DMS53 treated with DMSO at 0.1 percent for 48 hours (cell line): Measurements from ENCODE around the gene RPS29.
"Not testable (repeated sequence)": the region's sequence is repeated elsewhere in the genome, so short reads cannot be mapped to it uniquely, and the experiment has no call there.

Source experiments
- DNase-seq: peaks from one replicate; lab custom pipeline; 2025; ENCODE audit not compliant: unreplicated experiment; lab: John Stamatoyannopoulos, UW

Gene RPS29

GRCh38 chr14:49598485-49599300, 12.5 kb upstream of the RPS29 start, which contains the start of gene LRR1:
Gene LRR1 (plus strand): TSS chr14:49598940. CDS start chr14:49599021, 81 bp downstream.
- peak; percentile 79 for DNase-seq

GRCh38 chr14:49598189-49598484, 12.0 kb upstream of the RPS29 start:
- no peak for DNase-seq

GRCh38 chr14:49594347-49595091, 8.3 kb upstream of the RPS29 start:
- DNase-seq, result no peak

- no peak for DNase-seq
These were observed 6.8 kb upstream of the RPS29 start for GRCh38 chr14:49593016-49593415.

- DNase-seq, result no peak
These were observed 3.2 kb upstream of the RPS29 start for GRCh38 chr14:49589387-49589786.

GRCh38 chr14:49586673-49587460, 687 bp upstream of the RPS29 start:
- DNase-seq, result peak; percentile 52

GRCh38 chr14:49584981-49585640, 1.1 kb downstream of the RPS29 start:
- DNase-seq, result not testable (repeated sequence)

GRCh38 chr14:49584058-49584457, 2.1 kb downstream of the RPS29 start:
- DNase-seq, result no peak

- DNase-seq, result no peak
These were observed 2.6 kb downstream of the RPS29 start for GRCh38 chr14:49583629-49584028.

- DNase-seq, result no peak
These were observed 3.8 kb downstream of the RPS29 start for GRCh38 chr14:49582113-49582977.

GRCh38 chr14:49581209-49582112, 4.7 kb downstream of the RPS29 start:
- DNase-seq, result no peak

GRCh38 chr14:49579841-49580240, 6.3 kb downstream of the RPS29 start:
- no peak for DNase-seq

GRCh38 chr14:49578141-49578540, 8.0 kb downstream of the RPS29 start:
- no peak for DNase-seq

- no peak for DNase-seq
These were observed 12.1 kb downstream of the RPS29 start for GRCh38 chr14:49574038-49574437.

GRCh38 chr14:49569281-49569680, 16.9 kb downstream of the RPS29 start:
- DNase-seq, result no peak

- DNase-seq, result no peak
These were observed 19.5 kb downstream of the RPS29 start for GRCh38 chr14:49566714-49567113.

GRCh38 chr14:49559979-49560768, 26.0 kb downstream of the RPS29 start:
- DNase-seq, result no peak

- DNase-seq, result peak; percentile 54
These were observed 32.3 kb downstream of the RPS29 start for GRCh38 chr14:49553892-49554291.
